SK-N-SH (cell line): ENCODE measurements around the gene NEU3. TPM values are rescaled to one million over a fixed set of nuclear protein-coding genes. Genes with fewer than 3 reads are reported as not detected.

Experiments used
- CTCF ChIA-PET: fragments of 300-600, 350-600 bp; formaldehyde crosslinking; extraction: SDS; loops from one replicate; lab custom pipeline; 2021; lab: Yijun Ruan, JAX
- POLR2A ChIA-PET: fragments of 350-600 bp; sonication (Branson Sonifier 250); formaldehyde crosslinking; extraction: SDS; loops from one replicate; lab custom pipeline; 2020; ENCODE audit warnings: antibody characterized with exemption, inconsistent platforms; lab: Yijun Ruan, JAX
- DNase-seq: peaks from one replicate; pipeline ENCODE4 v3.0.0; 2012
- H2AFZ ChIP-seq: fragments of 200-600 bp; sonication (generic); 2 replicates; pipeline ENCODE4 v1.8.1; 2016; ENCODE audit warnings: antibody characterized with exemption, mild to moderate bottlenecking, low read depth
- H3F3A ChIP-seq: fragments of 200-600 bp; sonication (generic); replicated peaks from 2 replicates; pipeline ENCODE3; 2016; ENCODE audit warnings: antibody characterized with exemption, mild to moderate bottlenecking; ENCODE audit not compliant: insufficient read depth
- H3K27ac ChIP-seq, 2 experiments: fragments of 200-500 bp in 1 of 2; fragments of 200-600 bp in 1 of 2; sonication (Bioruptor generic) in 1 of 2; sonication (generic), shearing (Covaris generic) in 1 of 2; 2 replicates each; pipeline versions ENCODE4 v1.5.1 to v1.6.1; 2014 to 2016; ENCODE audit warnings: low read depth in 2 of 2, inconsistent platforms in 1 of 2, low read length in 1 of 2, mild to moderate bottlenecking in 1 of 2, mixed read lengths in 1 of 2
- H3K27me3 ChIP-seq: fragments of 200-600 bp; sonication (generic), shearing (Covaris generic); 2 replicates; pipeline ENCODE4 v1.6.1; 2016; ENCODE audit warnings: mixed run types; ENCODE audit not compliant: insufficient read depth
- H3K36me3 ChIP-seq, 2 experiments: fragments of 200-500 bp in 1 of 2; fragments of 200-600 bp in 1 of 2; sonication (Bioruptor generic) in 1 of 2; sonication (generic) in 1 of 2; replicated peaks in 1 of 2; 2 replicates each; pipeline versions ENCODE3 to v1.5.1; 2014 to 2016; ENCODE audit warnings: low read length in 1 of 2, mild to moderate bottlenecking in 1 of 2; ENCODE audit not compliant: insufficient read depth in 2 of 2, control insufficient read depth in 1 of 2
- H3K4me1 ChIP-seq, 2 experiments: fragments of 200-500 bp in 1 of 2; fragments of 200-600 bp in 1 of 2; sonication (Bioruptor generic) in 1 of 2; sonication (generic), shearing (Covaris generic) in 1 of 2; 2 replicates each; pipeline versions ENCODE4 v1.5.1 to v1.6.1; 2014 to 2016; ENCODE audit warnings: low read depth in 1 of 2, low read length in 1 of 2, mixed run types in 1 of 2; ENCODE audit not compliant: insufficient read depth in 2 of 2, control insufficient read depth in 1 of 2
- H3K4me2 ChIP-seq: fragments of 200-600 bp; sonication (generic), shearing (Covaris generic); 2 replicates; pipeline ENCODE4 v1.6.1; 2017; ENCODE audit warnings: mixed run types
- H3K4me3 ChIP-seq, 2 experiments: fragments of 200-500 bp in 1 of 2; fragments of 200-600 bp in 1 of 2; sonication (Bioruptor generic) in 1 of 2; sonication (generic), shearing (Covaris generic) in 1 of 2; 2 replicates each; pipeline versions ENCODE4 v1.5.1 to v1.8.1; 2014 to 2016; ENCODE audit warnings: low read depth in 2 of 2, inconsistent platforms in 1 of 2, low read length in 1 of 2, mild to moderate bottlenecking in 1 of 2, mixed read lengths in 1 of 2, moderate library complexity in 1 of 2
- H3K79me2 ChIP-seq: fragments of 200-600 bp; sonication (generic); 2 replicates; pipeline ENCODE4 v1.8.1; 2017; ENCODE audit warnings: mild to moderate bottlenecking; ENCODE audit not compliant: insufficient read depth
- H3K9ac ChIP-seq: fragments of 200-600 bp; sonication (generic); 2 replicates; pipeline ENCODE4 v1.6.1; 2017; ENCODE audit warnings: mixed run types
- H3K9me2 ChIP-seq: fragments of 200-600 bp; sonication (generic); 2 replicates; pipeline ENCODE4 v1.6.1; 2017; ENCODE audit warnings: mixed run types
- H3K9me3 ChIP-seq: fragments of 200-600 bp; sonication (generic); 2 replicates; pipeline ENCODE4 v1.6.1; 2017; ENCODE audit warnings: mixed run types, mild to moderate bottlenecking, moderate library complexity
- H4K20me1 ChIP-seq: fragments of 200-600 bp; sonication (generic); 2 replicates; pipeline ENCODE4 v1.6.1; 2017; ENCODE audit warnings: mild to moderate bottlenecking, mixed run types; ENCODE audit not compliant: insufficient read depth
- CHD2 ChIP-seq: fragments of 150-350 bp; IDR thresholded peaks from 2 replicates; pipeline ENCODE4 v1.6.1; 2018; ENCODE audit warnings: low read length; ENCODE audit not compliant: partially characterized antibody
- EP300 ChIP-seq, 2 experiments: IDR thresholded peaks; 2 replicates each; pipeline versions ENCODE4 v1.4.0 to v1.6.1; 2012; ENCODE audit warnings: borderline replicate concordance in 1 of 2, low read depth in 1 of 2, low read length in 1 of 2
- EZH2phosphoT487 ChIP-seq: fragments of 200-600 bp; sonication (generic); IDR thresholded peaks from 2 replicates; pipeline ENCODE4 v1.6.1; 2017; ENCODE audit warnings: low read depth, mixed run types, mild to moderate bottlenecking, antibody characterized with exemption, moderate library complexity, borderline replicate concordance
- FOSL2 ChIP-seq: IDR thresholded peaks from 2 replicates; pipeline ENCODE4 v1.4.0; 2012; ENCODE audit warnings: low read depth, mild to moderate bottlenecking, moderate library complexity, borderline replicate concordance
- FOXM1 ChIP-seq: IDR thresholded peaks from 2 replicates; pipeline ENCODE4 v1.4.0; 2012; ENCODE audit warnings: low read depth, mild to moderate bottlenecking
- GABPA ChIP-seq: IDR thresholded peaks from 2 replicates; pipeline ENCODE4 v1.4.0; 2012; ENCODE audit warnings: low read depth, mild to moderate bottlenecking
- IRF3 ChIP-seq: fragments of 150-350 bp; IDR thresholded peaks from 2 replicates; pipeline ENCODE4 v1.6.1; 2016; ENCODE audit warnings: mild to moderate bottlenecking, low read depth, low read length
- MXI1 ChIP-seq: IDR thresholded peaks from 2 replicates; pipeline ENCODE4 v1.6.1; 2012; ENCODE audit warnings: mild to moderate bottlenecking, low read depth, low read length, improper control_type of control experiment
- NFIC ChIP-seq: IDR thresholded peaks from 2 replicates; pipeline ENCODE4 v1.4.0; 2012; ENCODE audit warnings: borderline replicate concordance
- NRF1 ChIP-seq: IDR thresholded peaks from 2 replicates; pipeline ENCODE4 v1.6.1; 2012; ENCODE audit warnings: low read depth, mild to moderate bottlenecking, low read length
- PBX3 ChIP-seq: IDR thresholded peaks from 2 replicates; pipeline ENCODE4; 2012
- RCOR1 ChIP-seq: fragments of 150-350 bp; IDR thresholded peaks from 2 replicates; pipeline ENCODE4 v1.6.1; 2017; ENCODE audit warnings: antibody characterized with exemption, low read length
- RFX5 ChIP-seq: IDR thresholded peaks from 2 replicates; pipeline ENCODE4 v1.6.1; 2012; ENCODE audit warnings: mild to moderate bottlenecking, improper control_type of control experiment, low read length
- RXRA ChIP-seq: IDR thresholded peaks from 2 replicates; pipeline ENCODE4 v1.4.0; 2012; ENCODE audit warnings: low read depth, mild to moderate bottlenecking, borderline replicate concordance
- SIN3A ChIP-seq: IDR thresholded peaks from 2 replicates; pipeline ENCODE4 v1.6.1; 2012; ENCODE audit warnings: low read depth, mild to moderate bottlenecking, low read length, moderate library complexity, borderline replicate concordance
- SMC3 ChIP-seq: IDR thresholded peaks from 2 replicates; pipeline ENCODE4 v1.6.1; 2012; ENCODE audit warnings: low read depth, low read length, improper control_type of control experiment
- USF1 ChIP-seq: IDR thresholded peaks from 2 replicates; pipeline ENCODE4 v1.4.0; 2012; ENCODE audit warnings: low read depth, borderline replicate concordance
- USF2 ChIP-seq: fragments of 150-350 bp; IDR thresholded peaks from 2 replicates; pipeline ENCODE4 v1.6.1; 2017; ENCODE audit warnings: antibody characterized with exemption, low read length, low read depth, borderline replicate concordance
- WGBS: methylation state at CpG from one replicate; pipeline ENCODE4 v1.1.6; 2017; ENCODE audit warnings: low lambda C conversion rate; 5-methylcytosine and 5-hydroxymethylcytosine counted together
- polyA plus RNA-seq, 3 experiments: library from polyadenylated mRNA; depleted of rRNA; stranded (reverse); fragments of >200 nt; gene quantifications; 2 replicates each; pipeline ENCODE4 v1.2.3, GENCODE V29; 2012

The NEU3 gene
- polyA plus RNA-seq, 1 of the 3 experiments (the other 2 are of a cell fraction) = 5.7 TPM

GRCh38 chr11:75004215-75004614 is 15.5 kb downstream of the NEU3 start:
- DNase-seq = no peak
- POLR2A ChIA-PET = no interaction called here
- H3K4me1 ChIP-seq = no peaks in the 10 kb centered on the region
- no peaks in the 10 kb centered on the region for H3F3A ChIP-seq
- no peaks in the 10 kb centered on the region for H3K79me2 ChIP-seq
- no peak overlapping the region for H2AFZ ChIP-seq
- H4K20me1 ChIP-seq = no peaks in the 10 kb centered on the region
- TF ChIP-seq USF1 = no peak
- TF ChIP-seq FOSL2 = no peak
- H3K9ac ChIP-seq = no peak overlapping the region
- H3K36me3 ChIP-seq = peaks cover 14 to 32% of the 10 kb centered on the region in 2 experiments
- WGBS = 64% methylated on average over 1 of the region's 1 CpG
- no peak overlapping the region for H3K4me3 ChIP-seq
- H3K27ac ChIP-seq = no peak overlapping the region
- CTCF ChIA-PET = interaction anchor here (3.6 kb wide), 1 partner anchor 19 kb away, joined by 14 read pairs; no protein-coding TSS in a partner anchor
- H3K9me2 ChIP-seq = no peaks in the 10 kb centered on the region
- H3K27me3 ChIP-seq = no peaks in the 10 kb centered on the region
- H3K4me2 ChIP-seq = no peak overlapping the region
- no peaks in the 10 kb centered on the region for H3K9me3 ChIP-seq

- 91% methylated on average over 2 of the region's 2 CpGs for WGBS
- Histone ChIP-seq H3K4me1 (peaks cover 0 to 9% of the 10 kb centered on the region in 2 experiments; a peak in 2 of 4 replicates), H2AFZ (no peak overlapping the region), H3K9ac (no peak overlapping the region), H3K27me3 (no peaks in the 10 kb centered on the region), H3K79me2 (no peaks in the 10 kb centered on the region), H3K4me3 (no peak overlapping the region), H4K20me1 (no peaks in the 10 kb centered on the region), H3K4me2 (no peak overlapping the region), H3K27ac (no peak overlapping the region), H3K9me3 (no peaks in the 10 kb centered on the region), H3K9me2 (no peaks in the 10 kb centered on the region), H3F3A (peaks cover 8% of the 10 kb centered on the region), H3K36me3 (peaks cover 6 to 35% of the 10 kb centered on the region in 2 experiments)
- ChIA-PET CTCF (interaction anchor here (0.6 to 9.4 kb wide), 5 partner anchors 13 to 237 kb away, joined by 3 to 65 read pairs (median 4); no protein-coding TSS in a partner anchor), POLR2A (interaction anchor here (0.7 kb wide), 1 partner anchor 22 kb away, joined by 3 read pairs; the partner anchor contains the start of gene NEU3)
- DNase-seq = no peak
- TF ChIP-seq EZH2phosphoT487 (no peak), FOXM1 (no peak), RXRA (no peak), RFX5 (no peak), EP300 (IDR thresholded peaks at IDR 0.05; ENCODE audit: borderline replicate concordance in 1 of 2, low read depth in 1 of 2, low read length in 1 of 2) (no peak), SIN3A (no peak)
- TF ChIP-seq, all 33 proteins: peak for 0
These were observed 22.6 kb downstream of the NEU3 start for GRCh38 chr11:75011357-75011756.

- 93% methylated on average over 6 of the region's 6 CpGs for WGBS
- Histone ChIP-seq H3K36me3 (peaks cover 3 to 29% of the 10 kb centered on the region in 2 experiments), H3K4me3 (no peak overlapping the region), H3K79me2 (no peaks in the 10 kb centered on the region), H3K9me3 (no peaks in the 10 kb centered on the region), H3F3A (peaks cover 8% of the 10 kb centered on the region), H4K20me1 (no peaks in the 10 kb centered on the region), H3K9me2 (no peaks in the 10 kb centered on the region), H2AFZ (no peak overlapping the region), H3K9ac (no peak overlapping the region), H3K27me3 (no peaks in the 10 kb centered on the region), H3K27ac (no peak overlapping the region), H3K4me2 (no peak overlapping the region), H3K4me1 (peaks cover 0 to 9% of the 10 kb centered on the region in 2 experiments; a peak in 2 of 4 replicates)
- TF ChIP-seq GABPA (no peak), NRF1 (no peak), NFIC (no peak), RCOR1 (no peak), USF2 (no peak), FOSL2 (no peak), RXRA (no peak), SMC3 (no peak), PBX3 (no peak), RFX5 (no peak), MXI1 (no peak), FOXM1 (no peak), CHD2 (no peak), IRF3 (no peak)
- CTCF ChIA-PET = interaction anchor here (0.6 to 9.4 kb wide), 6 partner anchors 12 to 237 kb away, joined by 3 to 65 read pairs (median 4); no protein-coding TSS in a partner anchor
- POLR2A ChIA-PET = no interaction called here
- no peak for DNase-seq
These were observed 23.1 kb downstream of the NEU3 start for GRCh38 chr11:75011872-75012271.
